ENCODE measurements around the gene DSCAM.

The DSCAM gene

GRCh38 chr21:40546647-40547046 lies 300.3 kb downstream of the DSCAM start:
- no peak overlapping the region for H3K4me2 ChIP-seq (ENCODE audit: low read length)
- H3K27me3 ChIP-seq (ENCODE audit: insufficient read depth, low read length, poor library complexity): no peaks in the 10 kb centered on the region
- no peak overlapping the region for H3K56ac ChIP-seq (ENCODE audit: low read length)
- no peak overlapping the region for H2BK5ac ChIP-seq (ENCODE audit: low read length)
- H3K36me3 ChIP-seq (ENCODE audit: control insufficient read depth, insufficient read depth, low read length): no peaks in the 10 kb centered on the region
- no peak overlapping the region for H3K23ac ChIP-seq (ENCODE audit: low read length)
- H2BK15ac ChIP-seq (replicated peaks; ENCODE audit: low read depth): no peak overlapping the region
- H3K27ac ChIP-seq (ENCODE audit: low read depth, low read length): no peak overlapping the region
- H3K4me1 ChIP-seq (ENCODE audit: control insufficient read depth, low read depth, low read length): peaks cover 3% of the 10 kb centered on the region
- no peaks in the 10 kb centered on the region for H3K79me1 ChIP-seq (ENCODE audit: low read length)
- no peak overlapping the region for H2BK120ac ChIP-seq (ENCODE audit: low read depth, low read length)
- H4K8ac ChIP-seq (ENCODE audit: low read depth, low read length): no peak overlapping the region
- no peak for DNase-seq
- no peaks in the 10 kb centered on the region for H3K79me2 ChIP-seq (ENCODE audit: control insufficient read depth, insufficient read depth, low read length)
- no CpG with 5 or more reads among the region's 2 CpGs for WGBS (ENCODE audit: extremely low coverage, insufficient coverage, low lambda C conversion rate)
- no peak overlapping the region for H3K9ac ChIP-seq (ENCODE audit: low read length)
- H3K4me3 ChIP-seq (ENCODE audit: low read length): no peak overlapping the region
- H4K5ac ChIP-seq (ENCODE audit: low read length): no peak overlapping the region
- no peak overlapping the region for H3K4ac ChIP-seq (ENCODE audit: low read depth, low read length)
- H2AK5ac ChIP-seq (ENCODE audit: low read length): no peak overlapping the region
- H3K18ac ChIP-seq (ENCODE audit: low read length): no peak overlapping the region

- Histone ChIP-seq H3K36me3 (ENCODE audit: control insufficient read depth, insufficient read depth, low read length) (no peaks in the 10 kb centered on the region), H3K56ac (ENCODE audit: low read length) (no peak overlapping the region), H4K8ac (ENCODE audit: low read depth, low read length) (peak overlapping the region; percentile 13), H2BK15ac (replicated peaks; ENCODE audit: low read depth) (no peak overlapping the region), H3K4me3 (ENCODE audit: low read length) (no peak overlapping the region), H3K4ac (ENCODE audit: low read depth, low read length) (no peak overlapping the region), H2BK120ac (ENCODE audit: low read depth, low read length) (no peak overlapping the region), H3K23ac (ENCODE audit: low read length) (no peak overlapping the region), H2BK5ac (ENCODE audit: low read length) (no peak overlapping the region), H3K18ac (ENCODE audit: low read length) (no peak overlapping the region), H3K4me1 (ENCODE audit: control insufficient read depth, low read depth, low read length) (no peaks in the 10 kb centered on the region), H3K4me2 (ENCODE audit: low read length) (no peak overlapping the region), H3K9ac (ENCODE audit: low read length) (no peak overlapping the region), H3K27ac (ENCODE audit: low read depth, low read length) (no peak overlapping the region), H3K79me2 (ENCODE audit: control insufficient read depth, insufficient read depth, low read length) (no peaks in the 10 kb centered on the region), H4K5ac (ENCODE audit: low read length) (no peak overlapping the region), H3K27me3 (ENCODE audit: insufficient read depth, low read length, poor library complexity) (no peaks in the 10 kb centered on the region), H2AK5ac (ENCODE audit: low read length) (no peak overlapping the region), H3K79me1 (ENCODE audit: low read length) (no peaks in the 10 kb centered on the region)
- no peak for DNase-seq
- WGBS (ENCODE audit: extremely low coverage, insufficient coverage, low lambda C conversion rate): no CpG with 5 or more reads among the region's 6 CpGs
These were observed 306.7 kb downstream of the DSCAM start for GRCh38 chr21:40540216-40540615.

GRCh38 chr21:40534886-40535285 lies 312.1 kb downstream of the DSCAM start:
- Histone ChIP-seq H4K8ac (ENCODE audit: low read depth, low read length) (no peak overlapping the region), H2BK120ac (ENCODE audit: low read depth, low read length) (no peak overlapping the region), H3K27ac (ENCODE audit: low read depth, low read length) (no peak overlapping the region), H3K36me3 (ENCODE audit: control insufficient read depth, insufficient read depth, low read length) (no peaks in the 10 kb centered on the region), H3K27me3 (ENCODE audit: insufficient read depth, low read length, poor library complexity) (no peaks in the 10 kb centered on the region), H3K4me1 (ENCODE audit: control insufficient read depth, low read depth, low read length) (no peaks in the 10 kb centered on the region), H3K9ac (ENCODE audit: low read length) (no peak overlapping the region), H3K4ac (ENCODE audit: low read depth, low read length) (no peak overlapping the region), H3K4me3 (ENCODE audit: low read length) (no peak overlapping the region), H3K56ac (ENCODE audit: low read length) (no peak overlapping the region), H3K79me2 (ENCODE audit: control insufficient read depth, insufficient read depth, low read length) (no peaks in the 10 kb centered on the region), H3K18ac (ENCODE audit: low read length) (no peak overlapping the region), H3K23ac (ENCODE audit: low read length) (no peak overlapping the region), H3K4me2 (ENCODE audit: low read length) (no peak overlapping the region), H2BK15ac (replicated peaks; ENCODE audit: low read depth) (no peak overlapping the region), H4K5ac (ENCODE audit: low read length) (no peak overlapping the region), H2BK5ac (ENCODE audit: low read length) (no peak overlapping the region), H2AK5ac (ENCODE audit: low read length) (no peak overlapping the region), H3K79me1 (ENCODE audit: low read length) (no peaks in the 10 kb centered on the region)
- no CpG with 5 or more reads among the region's 1 CpG for WGBS (ENCODE audit: extremely low coverage, insufficient coverage, low lambda C conversion rate)
- no peak for DNase-seq

- H3K18ac ChIP-seq (ENCODE audit: low read length): no peak overlapping the region
- no peaks in the 10 kb centered on the region for H3K36me3 ChIP-seq (ENCODE audit: control insufficient read depth, insufficient read depth, low read length)
- DNase-seq: peak; percentile 82
- H2AK5ac ChIP-seq (ENCODE audit: low read length): no peak overlapping the region
- H3K4me3 ChIP-seq (ENCODE audit: low read length): no peak overlapping the region
- no peak overlapping the region for H3K23ac ChIP-seq (ENCODE audit: low read length)
- H4K5ac ChIP-seq (ENCODE audit: low read length): no peak overlapping the region
- no peaks in the 10 kb centered on the region for H3K79me2 ChIP-seq (ENCODE audit: control insufficient read depth, insufficient read depth, low read length)
- no peaks in the 10 kb centered on the region for H3K27me3 ChIP-seq (ENCODE audit: insufficient read depth, low read length, poor library complexity)
- no peaks in the 10 kb centered on the region for H3K4me1 ChIP-seq (ENCODE audit: control insufficient read depth, low read depth, low read length)
- no peak overlapping the region for H3K9ac ChIP-seq (ENCODE audit: low read length)
- WGBS (ENCODE audit: extremely low coverage, insufficient coverage, low lambda C conversion rate): no CpG with 5 or more reads among the region's 4 CpGs
- H3K4me2 ChIP-seq (ENCODE audit: low read length): no peak overlapping the region
- H2BK120ac ChIP-seq (ENCODE audit: low read depth, low read length): no peak overlapping the region
- H2BK15ac ChIP-seq (replicated peaks; ENCODE audit: low read depth): no peak overlapping the region
- no peaks in the 10 kb centered on the region for H3K79me1 ChIP-seq (ENCODE audit: low read length)
- H3K56ac ChIP-seq (ENCODE audit: low read length): no peak overlapping the region
- no peak overlapping the region for H2BK5ac ChIP-seq (ENCODE audit: low read length)
- H3K27ac ChIP-seq (ENCODE audit: low read depth, low read length): no peak overlapping the region
- no peak overlapping the region for H3K4ac ChIP-seq (ENCODE audit: low read depth, low read length)
- H4K8ac ChIP-seq (ENCODE audit: low read depth, low read length): no peak overlapping the region
These were observed 315.4 kb downstream of the DSCAM start for GRCh38 chr21:40531431-40532110.

- Histone ChIP-seq H2AK5ac (ENCODE audit: low read length) (no peak overlapping the region), H3K27ac (ENCODE audit: low read depth, low read length) (no peak overlapping the region), H2BK15ac (replicated peaks; ENCODE audit: low read depth) (no peak overlapping the region), H3K27me3 (ENCODE audit: insufficient read depth, low read length, poor library complexity) (no peaks in the 10 kb centered on the region), H4K8ac (ENCODE audit: low read depth, low read length) (no peak overlapping the region), H3K56ac (ENCODE audit: low read length) (no peak overlapping the region), H3K9ac (ENCODE audit: low read length) (no peak overlapping the region), H3K4ac (ENCODE audit: low read depth, low read length) (no peak overlapping the region), H3K79me1 (ENCODE audit: low read length) (no peaks in the 10 kb centered on the region), H3K4me1 (ENCODE audit: control insufficient read depth, low read depth, low read length) (no peaks in the 10 kb centered on the region), H4K5ac (ENCODE audit: low read length) (no peak overlapping the region), H3K18ac (ENCODE audit: low read length) (no peak overlapping the region), H3K4me2 (ENCODE audit: low read length) (no peak overlapping the region), H3K23ac (ENCODE audit: low read length) (no peak overlapping the region), H3K79me2 (ENCODE audit: control insufficient read depth, insufficient read depth, low read length) (no peaks in the 10 kb centered on the region), H2BK120ac (ENCODE audit: low read depth, low read length) (no peak overlapping the region), H3K4me3 (ENCODE audit: low read length) (no peak overlapping the region), H2BK5ac (ENCODE audit: low read length) (no peak overlapping the region), H3K36me3 (ENCODE audit: control insufficient read depth, insufficient read depth, low read length) (no peaks in the 10 kb centered on the region)
- WGBS (ENCODE audit: extremely low coverage, insufficient coverage, low lambda C conversion rate): no CpG with 5 or more reads among the region's 10 CpGs
- no peak for DNase-seq
These were observed 315.9 kb downstream of the DSCAM start for GRCh38 chr21:40531016-40531415.

GRCh38 chr21:40517646-40518045 lies 329.3 kb downstream of the DSCAM start:
- no peak overlapping the region for H4K8ac ChIP-seq (ENCODE audit: low read depth, low read length)
- H3K27ac ChIP-seq (ENCODE audit: low read depth, low read length): no peak overlapping the region
- H3K4ac ChIP-seq (ENCODE audit: low read depth, low read length): no peak overlapping the region
- no peak overlapping the region for H3K56ac ChIP-seq (ENCODE audit: low read length)
- DNase-seq: no peak
- H3K79me1 ChIP-seq (ENCODE audit: low read length): no peaks in the 10 kb centered on the region
- no peak overlapping the region for H4K5ac ChIP-seq (ENCODE audit: low read length)
- H3K36me3 ChIP-seq (ENCODE audit: control insufficient read depth, insufficient read depth, low read length): no peaks in the 10 kb centered on the region
- H3K4me3 ChIP-seq (ENCODE audit: low read length): no peak overlapping the region
- no peak overlapping the region for H3K23ac ChIP-seq (ENCODE audit: low read length)
- no peak overlapping the region for H3K4me2 ChIP-seq (ENCODE audit: low read length)
- H3K4me1 ChIP-seq (ENCODE audit: control insufficient read depth, low read depth, low read length): peaks cover 3% of the 10 kb centered on the region
- no peak overlapping the region for H3K18ac ChIP-seq (ENCODE audit: low read length)
- H3K79me2 ChIP-seq (ENCODE audit: control insufficient read depth, insufficient read depth, low read length): no peaks in the 10 kb centered on the region
- H3K9ac ChIP-seq (ENCODE audit: low read length): no peak overlapping the region
- H2BK15ac ChIP-seq (replicated peaks; ENCODE audit: low read depth): no peak overlapping the region
- H2BK5ac ChIP-seq (ENCODE audit: low read length): no peak overlapping the region
- H2AK5ac ChIP-seq (ENCODE audit: low read length): no peak overlapping the region
- no peaks in the 10 kb centered on the region for H3K27me3 ChIP-seq (ENCODE audit: insufficient read depth, low read length, poor library complexity)
- no peak overlapping the region for H2BK120ac ChIP-seq (ENCODE audit: low read depth, low read length)
